Measurements from ENCODE around the gene HTR6. TPM values are rescaled to one million over a fixed set of nuclear protein-coding genes. Genes with fewer than 3 reads are reported as not detected.

Gene HTR6
- total RNA-seq, 1 experiment from 2014 or later = 0.37 TPM

DNA sequence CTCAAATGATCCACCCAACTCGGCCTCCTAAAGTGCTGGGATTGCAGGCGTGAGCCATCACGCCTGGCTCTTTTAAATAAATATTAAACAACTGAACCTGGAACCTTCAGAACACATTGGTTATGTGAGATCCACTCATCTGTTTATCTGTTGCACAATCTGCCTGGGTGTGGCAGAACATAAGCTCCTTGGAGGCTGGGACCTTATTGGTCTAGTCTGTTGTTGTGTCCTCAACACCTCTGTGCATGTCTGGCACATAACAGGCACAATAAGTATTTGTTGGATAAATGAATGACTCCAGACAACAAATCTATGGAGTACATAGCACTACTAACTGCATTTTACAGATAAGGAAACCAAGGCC lies 24.7 kb upstream of the HTR6 start:
- no peak overlapping the region for H2AK5ac ChIP-seq (ENCODE audit: insufficient read length, low read length)
- no peak overlapping the region for H4K8ac ChIP-seq (replicated peaks; ENCODE audit: insufficient read length, low read depth, low read length)
- no peak overlapping the region for H3K23ac ChIP-seq (ENCODE audit: insufficient read length, low read depth, low read length)
- no peak overlapping the region for H3K4me3 Mint-ChIP-seq
- H3K27ac ChIP-seq (ENCODE audit: insufficient read length, low read depth, low read length) = no peak overlapping the region
- H4K20me1 ChIP-seq (ENCODE audit: control insufficient read depth, insufficient read depth, insufficient read length) = no peaks in the 10 kb centered on the region
- 0 out of 5 replicates have a peak, but pooled peaks cover 0 to 3% of the 10 kb centered on the region in 2 experiments for H3K9me3 Mint-ChIP-seq
- DNase-seq = no peak
- no peak overlapping the region for H3T11ph ChIP-seq (ENCODE audit: low read length)
- H3K27me3 ChIP-seq (ENCODE audit: insufficient read depth, low read length) = peaks cover 17% of the 10 kb centered on the region; the same call in 1 of the 2 replicates
- no peak overlapping the region for H3K56ac ChIP-seq (ENCODE audit: insufficient read length, low read depth, low read length)
- H2BK12ac ChIP-seq (ENCODE audit: insufficient read length, low read depth, low read length) = no peak overlapping the region
- H3K27ac Mint-ChIP-seq = no peak overlapping the region
- H3K9me3 ChIP-seq (ENCODE audit: control insufficient read depth, low read depth, low read length) = no peaks in the 10 kb centered on the region
- peaks cover 15 to 25% of the 10 kb centered on the region in 2 experiments for H3K4me1 Mint-ChIP-seq
- no peak overlapping the region for H2BK5ac ChIP-seq (ENCODE audit: insufficient read length, low read length)
- H3K27me3 Mint-ChIP-seq (ENCODE audit: low read depth) = peaks cover 39% of the 10 kb centered on the region
- no peak overlapping the region for H3K18ac ChIP-seq (ENCODE audit: insufficient read length, low read depth, low read length)
- no peaks in the 10 kb centered on the region for H3K79me1 ChIP-seq (ENCODE audit: insufficient read depth, low read depth, low read length, poor library complexity, severe bottlenecking)
- H2AFZ ChIP-seq (ENCODE audit: low read length) = no peak overlapping the region
- H3K79me2 ChIP-seq (ENCODE audit: insufficient read depth, low read length) = no peaks in the 10 kb centered on the region
- no peak overlapping the region for H2BK15ac ChIP-seq (ENCODE audit: low read depth, low read length)
- H3K23me2 ChIP-seq (ENCODE audit: insufficient read length, low read depth, low read length, poor library complexity, severe bottlenecking) = peaks cover 9% of the 10 kb centered on the region
- no peak overlapping the region for H2BK120ac ChIP-seq (ENCODE audit: low read depth, low read length, poor library complexity, severe bottlenecking)
- no peak overlapping the region for H2BK20ac ChIP-seq (ENCODE audit: low read depth, low read length, poor library complexity, severe bottlenecking)
- no peak overlapping the region for H3K9ac ChIP-seq (ENCODE audit: extremely low read depth, insufficient read length, low read length)
- no CpG with 5 or more reads among the region's 3 CpGs for WGBS (ENCODE audit: extremely low coverage, insufficient read length, low lambda C conversion rate)
- H3K36me3 Mint-ChIP-seq (ENCODE audit: insufficient read depth in 1 of 3, low read depth in 3 of 3) = no peaks in the 10 kb centered on the region; a peak in 1 of 7 replicates
- H3K4ac ChIP-seq (ENCODE audit: low read depth, low read length) = no peak overlapping the region
- no peaks in the 10 kb centered on the region; the same call in 1 of the 2 replicates for H3K4me1 ChIP-seq (ENCODE audit: insufficient read depth, low read length)
- no peak overlapping the region for H4K91ac ChIP-seq (ENCODE audit: insufficient read length, low read depth, low read length)
- H3K14ac ChIP-seq (ENCODE audit: insufficient read depth, low read length) = no peak overlapping the region
- no peak overlapping the region for H3K4me2 ChIP-seq (ENCODE audit: insufficient read depth, insufficient read length, low read length)
- no peak overlapping the region for H4K5ac ChIP-seq (ENCODE audit: insufficient read length, low read depth, low read length)
- TF ChIP-seq, protein P1, sequence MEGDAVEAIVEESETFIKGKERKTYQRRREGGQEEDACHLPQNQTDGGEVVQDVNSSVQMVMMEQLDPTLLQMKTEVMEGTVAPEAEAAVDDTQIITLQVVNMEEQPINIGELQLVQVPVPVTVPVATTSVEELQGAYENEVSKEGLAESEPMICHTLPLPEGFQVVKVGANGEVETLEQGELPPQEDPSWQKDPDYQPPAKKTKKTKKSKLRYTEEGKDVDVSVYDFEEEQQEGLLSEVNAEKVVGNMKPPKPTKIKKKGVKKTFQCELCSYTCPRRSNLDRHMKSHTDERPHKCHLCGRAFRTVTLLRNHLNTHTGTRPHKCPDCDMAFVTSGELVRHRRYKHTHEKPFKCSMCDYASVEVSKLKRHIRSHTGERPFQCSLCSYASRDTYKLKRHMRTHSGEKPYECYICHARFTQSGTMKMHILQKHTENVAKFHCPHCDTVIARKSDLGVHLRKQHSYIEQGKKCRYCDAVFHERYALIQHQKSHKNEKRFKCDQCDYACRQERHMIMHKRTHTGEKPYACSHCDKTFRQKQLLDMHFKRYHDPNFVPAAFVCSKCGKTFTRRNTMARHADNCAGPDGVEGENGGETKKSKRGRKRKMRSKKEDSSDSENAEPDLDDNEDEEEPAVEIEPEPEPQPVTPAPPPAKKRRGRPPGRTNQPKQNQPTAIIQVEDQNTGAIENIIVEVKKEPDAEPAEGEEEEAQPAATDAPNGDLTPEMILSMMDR (conservative IDR thresholded peaks at IDR 0.05) = no peak
